Measurements from ENCODE around the gene NANOS2. TPM values are rescaled to one million over a fixed set of nuclear protein-coding genes. Genes with fewer than 3 reads are reported as not detected.

Gene NANOS2
- total and polyA plus RNA-seq, 10 donors, result not detected

GRCh38 chr19:45876411-45877197, 38.0 kb downstream of the NANOS2 start:
- Histone ChIP-seq H3K4me1 (peaks cover 0 to 17% (median 12%) of the 10 kb centered on the region in 6 donors), H3K36me3 (no peaks in the 10 kb centered on the region), H3K27me3 (replicated peaks in 1 of 7) (peaks cover 0 to 52% (median 6%) of the 10 kb centered on the region in 7 donors), H3K4me3 (peak overlapping the region in 4 of 8 donors; percentile 6 to 57 (median 20)), H3K27ac (peak overlapping the region in 7 of 8 donors; percentile 44 to 78 (median 70)), H3K9me3 (no peaks in the 10 kb centered on the region)
- peak in 1 of 3 donors; percentile 40 for TF ChIP-seq POLR2AphosphoS5 (IDR thresholded peaks at IDR 0.05)
- TF ChIP-seq POLR2A (IDR thresholded peaks at IDR 0.05), result no peak
- intact Hi-C loops (cut with DNase I; ENCODE audit: low total_unique reads), result no loop called here
- WGBS, 5 donors, result 4 to 8% (median 4%) methylated on average over 31 to 41 of the region's 41 CpGs
- DNase-seq, result no peak

GRCh38 chr19:45876161-45876410, 38.5 kb downstream of the NANOS2 start:
- intact Hi-C loops (cut with DNase I; ENCODE audit: low total_unique reads), result no loop called here
- H3K4me3 ChIP-seq, result peak overlapping the region in 2 of 8 donors; percentile 31 to 57
- WGBS, 5 donors, result 37 to 51% (median 43%) methylated on average over 4 of the region's 4 CpGs
- H3K27me3 ChIP-seq (replicated peaks in 1 of 7), result peaks cover 0 to 52% (median 6%) of the 10 kb centered on the region in 7 donors
- no peaks in the 10 kb centered on the region for H3K36me3 ChIP-seq
- DNase-seq, result no peak
- peaks cover 0 to 17% (median 12%) of the 10 kb centered on the region in 6 donors for H3K4me1 ChIP-seq
- H3K9me3 ChIP-seq, result no peaks in the 10 kb centered on the region
- TF ChIP-seq POLR2A (IDR thresholded peaks at IDR 0.05), result no peak
- TF ChIP-seq, protein P1, sequence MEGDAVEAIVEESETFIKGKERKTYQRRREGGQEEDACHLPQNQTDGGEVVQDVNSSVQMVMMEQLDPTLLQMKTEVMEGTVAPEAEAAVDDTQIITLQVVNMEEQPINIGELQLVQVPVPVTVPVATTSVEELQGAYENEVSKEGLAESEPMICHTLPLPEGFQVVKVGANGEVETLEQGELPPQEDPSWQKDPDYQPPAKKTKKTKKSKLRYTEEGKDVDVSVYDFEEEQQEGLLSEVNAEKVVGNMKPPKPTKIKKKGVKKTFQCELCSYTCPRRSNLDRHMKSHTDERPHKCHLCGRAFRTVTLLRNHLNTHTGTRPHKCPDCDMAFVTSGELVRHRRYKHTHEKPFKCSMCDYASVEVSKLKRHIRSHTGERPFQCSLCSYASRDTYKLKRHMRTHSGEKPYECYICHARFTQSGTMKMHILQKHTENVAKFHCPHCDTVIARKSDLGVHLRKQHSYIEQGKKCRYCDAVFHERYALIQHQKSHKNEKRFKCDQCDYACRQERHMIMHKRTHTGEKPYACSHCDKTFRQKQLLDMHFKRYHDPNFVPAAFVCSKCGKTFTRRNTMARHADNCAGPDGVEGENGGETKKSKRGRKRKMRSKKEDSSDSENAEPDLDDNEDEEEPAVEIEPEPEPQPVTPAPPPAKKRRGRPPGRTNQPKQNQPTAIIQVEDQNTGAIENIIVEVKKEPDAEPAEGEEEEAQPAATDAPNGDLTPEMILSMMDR (IDR thresholded peaks at IDR 0.05 in 8 of 11, conservative IDR thresholded peaks at IDR 0.05 in 3 of 11), result no peak
- no peak for TF ChIP-seq POLR2AphosphoS5 (IDR thresholded peaks at IDR 0.05)
- peak overlapping the region in 5 of 8 donors; percentile 44 to 78 (median 71) for H3K27ac ChIP-seq

GRCh38 chr19:45874620-45874966, 40.0 kb downstream of the NANOS2 start:
- peaks cover 0 to 44% (median 6%) of the 10 kb centered on the region in 7 donors for H3K27me3 ChIP-seq (replicated peaks in 1 of 7)
- no peaks in the 10 kb centered on the region for H3K36me3 ChIP-seq
- no peak overlapping the region for H3K27ac ChIP-seq
- no peaks in the 10 kb centered on the region for H3K9me3 ChIP-seq
- intact Hi-C loops (cut with DNase I; ENCODE audit: low total_unique reads), result no loop called here
- H3K4me1 ChIP-seq, result peaks cover 0 to 17% (median 12%) of the 10 kb centered on the region in 6 donors
- no peak for DNase-seq
- TF ChIP-seq POLR2A (IDR thresholded peaks at IDR 0.05) (no peak), POLR2AphosphoS5 (IDR thresholded peaks at IDR 0.05) (no peak)
- TF ChIP-seq, protein P1 (IDR thresholded peaks at IDR 0.05 in 8 of 11, conservative IDR thresholded peaks at IDR 0.05 in 3 of 11), result no peak
- H3K4me3 ChIP-seq, result no peak overlapping the region
- 88 to 94% (median 90%) methylated on average over 7 of the region's 7 CpGs for WGBS, 5 donors

DNA sequence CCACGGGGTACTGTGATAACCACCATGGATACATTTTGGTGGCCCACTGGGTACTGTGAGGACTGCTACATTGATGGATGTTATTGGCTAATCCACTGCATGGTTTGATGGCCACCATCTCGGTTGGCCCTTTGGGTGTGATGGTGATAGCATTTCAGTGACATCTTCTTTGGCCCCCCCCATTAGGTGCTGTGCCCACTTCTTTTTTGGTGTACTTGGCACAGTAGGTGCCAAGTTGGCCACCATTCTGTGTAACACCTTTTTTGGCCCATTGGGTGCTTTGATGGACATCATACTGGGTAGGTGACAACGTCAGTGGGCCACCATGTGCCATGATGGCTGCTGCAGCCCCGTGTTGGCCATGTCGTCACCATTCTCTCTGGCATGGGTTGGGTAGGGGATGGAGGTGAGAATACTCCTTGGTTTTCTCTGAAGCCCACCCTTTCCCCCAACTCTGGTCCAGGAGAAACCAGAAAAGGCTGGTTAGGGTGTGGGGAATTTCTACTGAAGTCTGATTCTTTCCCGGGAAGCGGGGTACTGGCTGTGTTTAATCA, 41.3 kb downstream of the NANOS2 start:
- TF ChIP-seq, protein P1 (IDR thresholded peaks at IDR 0.05 in 8 of 11, conservative IDR thresholded peaks at IDR 0.05 in 3 of 11), result no peak
- Histone ChIP-seq H3K4me1 (peaks cover 0 to 17% (median 12%) of the 10 kb centered on the region in 6 donors), H3K27me3 (replicated peaks in 1 of 7) (peaks cover 0 to 35% (median 6%) of the 10 kb centered on the region in 7 donors), H3K4me3 (no peak overlapping the region), H3K36me3 (no peaks in the 10 kb centered on the region), H3K27ac (no peak overlapping the region), H3K9me3 (no peaks in the 10 kb centered on the region)
- 84 to 95% (median 91%) methylated on average over 7 of the region's 7 CpGs for WGBS, 5 donors
- intact Hi-C loops (cut with DNase I; ENCODE audit: low total_unique reads), result no loop called here
- no peak for DNase-seq

All from spleen (tissue), 11 donors.